Measurements from ENCODE around the gene S100Z.
"Not testable (repeated sequence)": the region's sequence is repeated elsewhere in the genome, so short reads cannot be mapped to it uniquely, and the experiment has no call there.

Gene S100Z

GRCh38 chr5:76831110-76831452, 18.7 kb upstream of the S100Z start:
- DNase-seq = no peak

- no peak for DNase-seq
Measured at GRCh38 chr5:76836181-76836580, 13.6 kb upstream of the S100Z start.

- DNase-seq = no peak
Measured at GRCh38 chr5:76836585-76836984, 13.2 kb upstream of the S100Z start.

- no peak for DNase-seq
Measured at GRCh38 chr5:76838481-76839261, 11.1 kb upstream of the S100Z start.

GRCh38 chr5:76841361-76841760, 8.5 kb upstream of the S100Z start:
- DNase-seq = no peak

- DNase-seq = no peak
Measured at GRCh38 chr5:76845890-76846289, 3.9 kb upstream of the S100Z start.

- no peak for DNase-seq
Measured at GRCh38 chr5:76850543-76851145, 830 bp downstream of the S100Z start.

- no peak for DNase-seq
Measured at GRCh38 chr5:76851728-76852369, 2.0 kb downstream of the S100Z start.

GRCh38 chr5:76852772-76853171, 3.0 kb downstream of the S100Z start:
- DNase-seq = no peak

GRCh38 chr5:76853741-76854140, 3.9 kb downstream of the S100Z start:
- DNase-seq = not testable (repeated sequence)

- DNase-seq = no peak
Measured at GRCh38 chr5:76854644-76855043, 4.8 kb downstream of the S100Z start.

- not testable (repeated sequence) for DNase-seq
Measured at GRCh38 chr5:76855501-76855900, 5.7 kb downstream of the S100Z start.

- DNase-seq = no peak
Measured at GRCh38 chr5:76855961-76856360, 6.1 kb downstream of the S100Z start.

GRCh38 chr5:76856800-76857199, 7.0 kb downstream of the S100Z start:
- DNase-seq = not testable (repeated sequence)

GRCh38 chr5:76859591-76860247, 9.9 kb downstream of the S100Z start:
- no peak for DNase-seq

GRCh38 chr5:76861612-76862011, 11.8 kb downstream of the S100Z start:
- DNase-seq = no peak

- DNase-seq = no peak
Measured at GRCh38 chr5:76863001-76863400, 13.2 kb downstream of the S100Z start.

- no peak for DNase-seq
Measured at GRCh38 chr5:76866503-76866902, 16.7 kb downstream of the S100Z start.

GRCh38 chr5:76867038-76867437, 17.2 kb downstream of the S100Z start:
- DNase-seq = no peak

- DNase-seq = peak; percentile 79
Measured at GRCh38 chr5:76867827-76868693, 18.2 kb downstream of the S100Z start.

- no peak for DNase-seq
Measured at GRCh38 chr5:76870046-76870445, 20.2 kb downstream of the S100Z start.

GRCh38 chr5:76874088-76874581, 24.3 kb downstream of the S100Z start:
- peak; percentile 91 for DNase-seq

Measured in NCI-H748 treated with DMSO at 0.1 percent for 48 hours (cell line).